HepG2 (cell line): Measurements from ENCODE around the gene OR8B4.

Source experiments
- EZH2 ChIP-seq: conservative IDR thresholded peaks from 2 replicates; pipeline ENCODE4 v1.6.1; 2012; ENCODE audit warnings: mild to moderate bottlenecking, low read depth, low read length, moderate library complexity
- MIXL1 ChIP-seq: IDR thresholded peaks from 2 replicates; pipeline ENCODE4 v1.6.1; 2016
- POLR2A ChIP-seq, 2 experiments: IDR thresholded peaks; 2 replicates each; pipeline ENCODE4 v1.6.1; 2011; ENCODE audit warnings: low read depth in 2 of 2, low read length in 2 of 2, mild to moderate bottlenecking in 1 of 2, moderate library complexity in 1 of 2; ENCODE audit not compliant: insufficient read depth in 1 of 2
- RFX5 ChIP-seq: IDR thresholded peaks from 2 replicates; pipeline ENCODE4 v1.6.1; 2011; ENCODE audit warnings: low read depth, low read length, improper control_type of control experiment
- SIN3A ChIP-seq: IDR thresholded peaks from 2 replicates; pipeline ENCODE4 v1.6.1; 2011; ENCODE audit warnings: low read depth, mild to moderate bottlenecking, control low read depth, low read length, borderline replicate concordance
- YY1 ChIP-seq: IDR thresholded peaks from 2 replicates; pipeline ENCODE4 v1.6.1; 2011; ENCODE audit warnings: low read length, low read depth, moderate library complexity, mild to moderate bottlenecking; ENCODE audit not compliant: insufficient read depth, insufficient replicate concordance
- ZBTB8A ChIP-seq: sonication (generic); formaldehyde crosslinking; IDR thresholded peaks from 2 replicates; pipeline ENCODE4 v1.4.0; 2020; ENCODE audit warnings: mild to moderate bottlenecking, low read depth, missing genetic modification reagents, borderline replicate concordance
- ZNF10 ChIP-seq: sonication (generic); formaldehyde crosslinking; IDR thresholded peaks from 2 replicates; pipeline ENCODE4 v1.4.0; 2020; ENCODE audit warnings: mild to moderate bottlenecking, low read depth, missing genetic modification reagents, borderline replicate concordance
- TF ChIP-seq, protein P1 (sequence below), 2 experiments: fragments of 450-650 bp in 1 of 2; sonication (generic) in 1 of 2; formaldehyde crosslinking in 1 of 2; IDR thresholded peaks; 2 replicates each; pipeline versions ENCODE4 v1.6.1 to v1.8.0; 2016 to 2022; ENCODE audit warnings: antibody characterized with exemption in 1 of 2, mild to moderate bottlenecking in 1 of 2, missing genetic modification reagents in 1 of 2
- TF ChIP-seq, protein P2 (sequence below): sonication (generic); formaldehyde crosslinking; IDR thresholded peaks from 2 replicates; pipeline ENCODE4 v1.5.0; 2020; ENCODE audit warnings: mild to moderate bottlenecking, missing genetic modification reagents, moderate library complexity
- TF ChIP-seq, protein P3 (sequence below): sonication (generic); formaldehyde crosslinking; IDR thresholded peaks from 2 replicates; pipeline ENCODE4 v1.4.0; 2020; ENCODE audit warnings: missing genetic modification reagents
- TF ChIP-seq, protein P4 (sequence below): sonication (generic); formaldehyde crosslinking; IDR thresholded peaks from 2 replicates; pipeline ENCODE4 v1.4.0; 2020; ENCODE audit warnings: missing genetic modification reagents, borderline replicate concordance

DNA sequence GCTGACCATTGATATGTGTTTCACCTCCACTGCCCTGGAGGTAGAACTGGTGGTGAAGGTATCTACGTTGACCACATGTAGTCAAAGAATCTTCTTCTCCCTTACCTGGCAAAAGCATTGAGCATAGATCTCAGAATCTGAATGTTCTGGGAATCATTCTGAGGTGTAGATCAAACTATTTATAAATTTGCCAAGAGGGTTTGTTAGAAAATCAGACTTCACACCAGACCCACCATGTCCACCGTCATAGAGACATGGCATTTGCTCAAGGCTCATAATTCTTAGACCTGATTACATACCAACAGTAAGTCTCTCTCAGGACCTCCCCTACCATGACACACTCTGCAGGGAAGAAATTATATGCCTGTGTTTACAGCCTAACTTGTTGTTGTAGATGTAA lies 40.3 kb downstream of the OR8B4 start, which contains the start of gene OR8B2:
- TF ChIP-seq, protein P1, sequence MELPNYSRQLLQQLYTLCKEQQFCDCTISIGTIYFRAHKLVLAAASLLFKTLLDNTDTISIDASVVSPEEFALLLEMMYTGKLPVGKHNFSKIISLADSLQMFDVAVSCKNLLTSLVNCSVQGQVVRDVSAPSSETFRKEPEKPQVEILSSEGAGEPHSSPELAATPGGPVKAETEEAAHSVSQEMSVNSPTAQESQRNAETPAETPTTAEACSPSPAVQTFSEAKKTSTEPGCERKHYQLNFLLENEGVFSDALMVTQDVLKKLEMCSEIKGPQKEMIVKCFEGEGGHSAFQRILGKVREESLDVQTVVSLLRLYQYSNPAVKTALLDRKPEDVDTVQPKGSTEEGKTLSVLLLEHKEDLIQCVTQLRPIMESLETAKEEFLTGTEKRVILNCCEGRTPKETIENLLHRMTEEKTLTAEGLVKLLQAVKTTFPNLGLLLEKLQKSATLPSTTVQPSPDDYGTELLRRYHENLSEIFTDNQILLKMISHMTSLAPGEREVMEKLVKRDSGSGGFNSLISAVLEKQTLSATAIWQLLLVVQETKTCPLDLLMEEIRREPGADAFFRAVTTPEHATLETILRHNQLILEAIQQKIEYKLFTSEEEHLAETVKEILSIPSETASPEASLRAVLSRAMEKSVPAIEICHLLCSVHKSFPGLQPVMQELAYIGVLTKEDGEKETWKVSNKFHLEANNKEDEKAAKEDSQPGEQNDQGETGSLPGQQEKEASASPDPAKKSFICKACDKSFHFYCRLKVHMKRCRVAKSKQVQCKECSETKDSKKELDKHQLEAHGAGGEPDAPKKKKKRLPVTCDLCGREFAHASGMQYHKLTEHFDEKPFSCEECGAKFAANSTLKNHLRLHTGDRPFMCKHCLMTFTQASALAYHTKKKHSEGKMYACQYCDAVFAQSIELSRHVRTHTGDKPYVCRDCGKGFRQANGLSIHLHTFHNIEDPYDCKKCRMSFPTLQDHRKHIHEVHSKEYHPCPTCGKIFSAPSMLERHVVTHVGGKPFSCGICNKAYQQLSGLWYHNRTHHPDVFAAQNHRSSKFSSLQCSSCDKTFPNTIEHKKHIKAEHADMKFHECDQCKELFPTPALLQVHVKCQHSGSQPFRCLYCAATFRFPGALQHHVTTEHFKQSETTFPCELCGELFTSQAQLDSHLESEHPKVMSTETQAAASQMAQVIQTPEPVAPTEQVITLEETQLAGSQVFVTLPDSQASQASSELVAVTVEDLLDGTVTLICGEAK (IDR thresholded peaks at IDR 0.05) = no peak
- TF ChIP-seq, protein P1 (CRISPR knock-in tag; IDR thresholded peaks at IDR 0.05) = no peak
- no peak for TF ChIP-seq ZNF10 (CRISPR knock-in tag)
- TF ChIP-seq POLR2A (IDR thresholded peaks at IDR 0.05; ENCODE audit: insufficient read depth in 1 of 2, low read depth in 2 of 2, low read length in 2 of 2) = no peak
- no peak for TF ChIP-seq YY1
- no peak for TF ChIP-seq MIXL1 (CRISPR knock-in tag)
- no peak for TF ChIP-seq EZH2
- TF ChIP-seq, protein P2, sequence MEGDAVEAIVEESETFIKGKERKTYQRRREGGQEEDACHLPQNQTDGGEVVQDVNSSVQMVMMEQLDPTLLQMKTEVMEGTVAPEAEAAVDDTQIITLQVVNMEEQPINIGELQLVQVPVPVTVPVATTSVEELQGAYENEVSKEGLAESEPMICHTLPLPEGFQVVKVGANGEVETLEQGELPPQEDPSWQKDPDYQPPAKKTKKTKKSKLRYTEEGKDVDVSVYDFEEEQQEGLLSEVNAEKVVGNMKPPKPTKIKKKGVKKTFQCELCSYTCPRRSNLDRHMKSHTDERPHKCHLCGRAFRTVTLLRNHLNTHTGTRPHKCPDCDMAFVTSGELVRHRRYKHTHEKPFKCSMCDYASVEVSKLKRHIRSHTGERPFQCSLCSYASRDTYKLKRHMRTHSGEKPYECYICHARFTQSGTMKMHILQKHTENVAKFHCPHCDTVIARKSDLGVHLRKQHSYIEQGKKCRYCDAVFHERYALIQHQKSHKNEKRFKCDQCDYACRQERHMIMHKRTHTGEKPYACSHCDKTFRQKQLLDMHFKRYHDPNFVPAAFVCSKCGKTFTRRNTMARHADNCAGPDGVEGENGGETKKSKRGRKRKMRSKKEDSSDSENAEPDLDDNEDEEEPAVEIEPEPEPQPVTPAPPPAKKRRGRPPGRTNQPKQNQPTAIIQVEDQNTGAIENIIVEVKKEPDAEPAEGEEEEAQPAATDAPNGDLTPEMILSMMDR (CRISPR knock-in tag) = no peak
- TF ChIP-seq, protein P3, sequence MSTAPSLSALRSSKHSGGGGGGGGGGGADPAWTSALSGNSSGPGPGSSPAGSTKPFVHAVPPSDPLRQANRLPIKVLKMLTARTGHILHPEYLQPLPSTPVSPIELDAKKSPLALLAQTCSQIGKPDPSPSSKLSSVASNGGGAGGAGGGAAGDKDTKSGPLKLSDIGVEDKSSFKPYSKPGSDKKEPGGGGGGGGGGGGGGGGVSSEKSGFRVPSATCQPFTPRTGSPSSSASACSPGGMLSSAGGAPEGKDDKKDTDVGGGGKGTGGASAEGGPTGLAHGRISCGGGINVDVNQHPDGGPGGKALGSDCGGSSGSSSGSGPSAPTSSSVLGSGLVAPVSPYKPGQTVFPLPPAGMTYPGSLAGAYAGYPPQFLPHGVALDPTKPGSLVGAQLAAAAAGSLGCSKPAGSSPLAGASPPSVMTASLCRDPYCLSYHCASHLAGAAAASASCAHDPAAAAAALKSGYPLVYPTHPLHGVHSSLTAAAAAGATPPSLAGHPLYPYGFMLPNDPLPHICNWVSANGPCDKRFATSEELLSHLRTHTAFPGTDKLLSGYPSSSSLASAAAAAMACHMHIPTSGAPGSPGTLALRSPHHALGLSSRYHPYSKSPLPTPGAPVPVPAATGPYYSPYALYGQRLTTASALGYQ (CRISPR knock-in tag) = no peak
- TF ChIP-seq, protein P4, sequence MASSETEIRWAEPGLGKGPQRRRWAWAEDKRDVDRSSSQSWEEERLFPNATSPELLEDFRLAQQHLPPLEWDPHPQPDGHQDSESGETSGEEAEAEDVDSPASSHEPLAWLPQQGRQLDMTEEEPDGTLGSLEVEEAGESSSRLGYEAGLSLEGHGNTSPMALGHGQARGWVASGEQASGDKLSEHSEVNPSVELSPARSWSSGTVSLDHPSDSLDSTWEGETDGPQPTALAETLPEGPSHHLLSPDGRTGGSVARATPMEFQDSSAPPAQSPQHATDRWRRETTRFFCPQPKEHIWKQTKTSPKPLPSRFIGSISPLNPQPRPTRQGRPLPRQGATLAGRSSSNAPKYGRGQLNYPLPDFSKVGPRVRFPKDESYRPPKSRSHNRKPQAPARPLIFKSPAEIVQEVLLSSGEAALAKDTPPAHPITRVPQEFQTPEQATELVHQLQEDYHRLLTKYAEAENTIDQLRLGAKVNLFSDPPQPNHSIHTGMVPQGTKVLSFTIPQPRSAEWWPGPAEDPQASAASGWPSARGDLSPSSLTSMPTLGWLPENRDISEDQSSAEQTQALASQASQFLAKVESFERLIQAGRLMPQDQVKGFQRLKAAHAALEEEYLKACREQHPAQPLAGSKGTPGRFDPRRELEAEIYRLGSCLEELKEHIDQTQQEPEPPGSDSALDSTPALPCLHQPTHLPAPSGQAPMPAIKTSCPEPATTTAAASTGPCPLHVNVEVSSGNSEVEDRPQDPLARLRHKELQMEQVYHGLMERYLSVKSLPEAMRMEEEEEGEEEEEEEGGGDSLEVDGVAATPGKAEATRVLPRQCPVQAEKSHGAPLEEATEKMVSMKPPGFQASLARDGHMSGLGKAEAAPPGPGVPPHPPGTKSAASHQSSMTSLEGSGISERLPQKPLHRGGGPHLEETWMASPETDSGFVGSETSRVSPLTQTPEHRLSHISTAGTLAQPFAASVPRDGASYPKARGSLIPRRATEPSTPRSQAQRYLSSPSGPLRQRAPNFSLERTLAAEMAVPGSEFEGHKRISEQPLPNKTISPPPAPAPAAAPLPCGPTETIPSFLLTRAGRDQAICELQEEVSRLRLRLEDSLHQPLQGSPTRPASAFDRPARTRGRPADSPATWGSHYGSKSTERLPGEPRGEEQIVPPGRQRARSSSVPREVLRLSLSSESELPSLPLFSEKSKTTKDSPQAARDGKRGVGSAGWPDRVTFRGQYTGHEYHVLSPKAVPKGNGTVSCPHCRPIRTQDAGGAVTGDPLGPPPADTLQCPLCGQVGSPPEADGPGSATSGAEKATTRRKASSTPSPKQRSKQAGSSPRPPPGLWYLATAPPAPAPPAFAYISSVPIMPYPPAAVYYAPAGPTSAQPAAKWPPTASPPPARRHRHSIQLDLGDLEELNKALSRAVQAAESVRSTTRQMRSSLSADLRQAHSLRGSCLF (CRISPR knock-in tag) = no peak
- TF ChIP-seq RFX5 = no peak
- TF ChIP-seq SIN3A = no peak
- TF ChIP-seq ZBTB8A (CRISPR knock-in tag) = no peak
